D721Med (cell line): Measurements from ENCODE around the gene KRT76.

Experiments
- DNase-seq: peaks from one replicate; pipeline ENCODE4 v3.0.0; 2011; ENCODE audit warnings: low spot score; ENCODE audit not compliant: insufficient read length
- FAIRE-seq: peaks from 2 replicates; lab custom pipeline; 2011; peaks lifted over from hg19 to GRCh38; lab: Jason Lieb, UNC
- TF ChIP-seq, protein P1 (sequence below): IDR thresholded peaks from 2 replicates; pipeline ENCODE4 v1.5.1; 2012; ENCODE audit warnings: mild to moderate bottlenecking, control low read depth; ENCODE audit not compliant: insufficient read depth; ENCODE audit errors: missing control alignments

KRT76 gene

DNA sequence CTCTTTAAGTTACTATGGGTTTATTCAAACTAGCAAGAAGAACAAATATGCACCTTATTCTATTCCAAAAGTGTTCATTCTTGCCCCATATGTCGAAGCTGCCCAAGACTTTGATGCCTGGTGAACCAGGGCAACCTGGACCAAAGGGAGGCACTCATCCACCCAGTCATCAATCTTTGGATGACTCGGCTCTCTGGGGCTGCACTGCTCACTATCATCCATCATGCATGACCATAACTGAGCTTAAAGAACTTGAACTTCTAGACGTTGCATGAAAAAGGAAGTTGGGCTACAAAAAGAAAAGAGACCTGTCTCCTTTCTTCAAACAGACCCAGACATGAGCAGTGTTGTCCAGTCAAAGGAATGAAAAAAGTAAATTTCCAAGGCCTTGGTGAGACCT, 35.6 kb upstream of the KRT76 start:
- no peak for FAIRE-seq
- TF ChIP-seq, protein P1, sequence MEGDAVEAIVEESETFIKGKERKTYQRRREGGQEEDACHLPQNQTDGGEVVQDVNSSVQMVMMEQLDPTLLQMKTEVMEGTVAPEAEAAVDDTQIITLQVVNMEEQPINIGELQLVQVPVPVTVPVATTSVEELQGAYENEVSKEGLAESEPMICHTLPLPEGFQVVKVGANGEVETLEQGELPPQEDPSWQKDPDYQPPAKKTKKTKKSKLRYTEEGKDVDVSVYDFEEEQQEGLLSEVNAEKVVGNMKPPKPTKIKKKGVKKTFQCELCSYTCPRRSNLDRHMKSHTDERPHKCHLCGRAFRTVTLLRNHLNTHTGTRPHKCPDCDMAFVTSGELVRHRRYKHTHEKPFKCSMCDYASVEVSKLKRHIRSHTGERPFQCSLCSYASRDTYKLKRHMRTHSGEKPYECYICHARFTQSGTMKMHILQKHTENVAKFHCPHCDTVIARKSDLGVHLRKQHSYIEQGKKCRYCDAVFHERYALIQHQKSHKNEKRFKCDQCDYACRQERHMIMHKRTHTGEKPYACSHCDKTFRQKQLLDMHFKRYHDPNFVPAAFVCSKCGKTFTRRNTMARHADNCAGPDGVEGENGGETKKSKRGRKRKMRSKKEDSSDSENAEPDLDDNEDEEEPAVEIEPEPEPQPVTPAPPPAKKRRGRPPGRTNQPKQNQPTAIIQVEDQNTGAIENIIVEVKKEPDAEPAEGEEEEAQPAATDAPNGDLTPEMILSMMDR = no peak
- no peak for DNase-seq

DNA sequence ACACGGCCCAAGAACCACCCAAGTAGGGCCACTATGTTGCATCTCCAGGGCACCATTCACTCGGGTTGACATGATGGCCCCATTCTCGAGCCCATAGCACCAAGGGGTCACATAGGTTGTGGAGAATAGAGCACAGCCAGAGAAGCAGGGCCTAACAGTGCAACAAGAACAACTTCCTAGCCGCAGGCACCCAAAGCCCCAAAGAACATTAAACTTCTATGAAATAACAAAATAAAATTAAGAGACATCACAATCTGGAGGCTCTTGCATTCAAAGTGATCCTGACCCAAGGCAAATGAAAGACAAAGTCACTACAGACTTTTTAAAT, 34.9 kb upstream of the KRT76 start:
- DNase-seq (no peak), FAIRE-seq (no peak)
- TF ChIP-seq, protein P1 = no peak

DNA sequence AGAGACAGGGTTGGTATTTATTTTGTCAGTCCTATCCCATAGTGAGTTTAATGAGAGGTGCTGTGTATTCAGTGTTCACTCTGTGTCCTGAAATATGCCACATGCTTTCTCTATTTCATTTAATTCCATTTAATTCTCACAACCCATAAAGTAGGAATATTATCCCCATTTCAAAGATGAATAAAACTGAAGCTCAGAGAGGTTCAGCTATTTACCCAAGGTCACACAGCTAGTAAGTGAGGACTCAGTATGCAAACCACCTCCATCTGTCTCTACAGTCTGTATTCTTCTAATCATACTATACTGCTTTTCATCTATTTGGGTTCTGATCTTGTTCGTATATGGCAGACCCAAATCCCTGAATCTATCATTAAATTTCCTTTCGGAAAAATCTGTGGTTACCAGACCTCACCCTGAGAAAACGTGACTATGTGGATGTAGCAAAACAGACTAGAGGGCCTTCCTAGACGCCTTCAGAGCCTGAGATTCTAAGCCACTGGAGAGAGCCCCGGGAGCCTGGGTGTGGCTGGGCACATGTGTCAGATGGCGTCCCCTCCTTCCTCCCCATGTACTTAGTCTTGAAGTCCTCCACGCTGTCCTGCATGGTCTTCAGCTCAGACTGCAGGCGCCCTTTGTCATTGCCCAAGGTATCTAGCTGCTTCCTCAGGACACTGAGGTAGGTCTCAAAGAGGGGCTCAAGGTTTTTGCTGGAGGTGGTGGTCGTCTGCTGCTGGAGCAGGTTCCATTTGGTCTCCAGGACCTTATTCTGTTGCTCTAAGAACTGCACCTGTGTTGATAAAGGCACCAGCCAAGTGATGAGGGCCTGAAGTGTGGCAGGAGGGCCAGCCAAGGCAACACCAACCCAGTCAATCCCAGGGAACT, 34.3 kb upstream of the KRT76 start:
- TF ChIP-seq, protein P1 = no peak
- FAIRE-seq (no peak), DNase-seq (no peak)

DNA sequence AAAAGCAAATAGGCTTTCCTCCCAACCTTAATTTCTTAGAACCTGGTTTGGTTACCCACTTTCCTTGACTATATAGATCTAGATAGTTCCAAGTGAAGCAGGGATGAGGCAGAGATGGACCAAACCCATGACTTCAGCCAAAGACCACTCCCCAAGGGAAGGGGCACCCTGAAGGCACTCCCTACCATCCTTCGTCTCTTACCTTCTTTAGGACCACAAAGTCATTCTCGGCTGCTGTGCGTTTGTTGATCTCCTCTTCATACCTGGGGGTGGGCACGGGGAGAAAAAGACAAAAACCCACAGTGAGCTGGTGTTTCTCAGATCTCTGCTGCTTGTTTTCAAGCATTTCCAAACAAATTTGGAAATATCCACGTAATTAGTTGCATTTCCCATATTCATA, 33.4 kb upstream of the KRT76 start:
- DNase-seq (no peak), FAIRE-seq (no peak)
- TF ChIP-seq, protein P1 = no peak

DNA sequence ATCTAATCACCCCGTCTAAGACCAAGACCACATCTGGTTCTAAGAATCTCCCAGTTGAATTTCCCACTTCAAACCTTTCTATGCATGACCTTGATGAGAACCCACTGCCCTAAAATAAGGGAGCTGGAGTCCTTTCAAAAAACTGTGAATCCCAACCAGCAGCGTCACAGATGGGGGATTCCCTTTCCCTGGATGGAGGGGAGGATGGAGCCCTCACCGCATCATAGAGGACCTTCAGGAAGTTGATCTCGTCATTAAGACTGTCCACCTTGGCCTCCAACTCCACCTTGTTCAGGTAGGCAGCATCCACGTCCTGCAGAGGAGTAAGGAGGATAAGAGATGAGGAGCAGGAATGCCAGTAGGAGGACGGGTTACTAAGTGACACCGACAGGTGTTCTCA, 32.0 kb upstream of the KRT76 start:
- TF ChIP-seq, protein P1 = no peak
- FAIRE-seq (no peak), DNase-seq (no peak)

DNA sequence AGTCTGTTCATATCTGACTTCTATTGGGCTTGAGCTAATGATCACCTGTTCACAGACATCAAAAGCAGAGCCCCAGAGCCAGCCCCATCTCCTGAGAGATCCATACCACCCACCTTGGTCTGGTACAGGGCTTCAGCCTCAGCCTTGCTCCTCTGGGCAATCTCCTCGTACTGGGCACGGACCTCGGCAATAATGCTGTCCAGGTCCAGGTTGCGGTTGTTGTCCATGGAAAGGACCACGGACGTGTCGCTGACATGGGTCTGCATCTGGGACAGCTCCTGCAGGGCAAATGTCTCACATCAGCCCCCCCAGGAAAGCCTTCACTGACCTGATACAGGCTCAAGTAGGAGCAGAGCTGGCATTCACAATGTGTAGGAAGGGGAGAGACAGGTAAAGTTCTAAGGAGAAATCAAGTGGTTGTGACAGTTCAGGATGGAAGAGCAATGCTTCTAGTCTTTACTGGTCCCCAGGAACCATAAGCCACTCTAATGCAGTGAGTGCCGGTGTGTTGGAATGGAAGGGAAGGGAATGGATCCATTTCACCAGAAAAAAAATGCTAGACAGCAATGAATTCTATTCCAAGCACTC, 31.5 kb upstream of the KRT76 start:
- DNase-seq (no peak), FAIRE-seq (no peak)
- TF ChIP-seq, protein P1 = no peak
